Measurements from ENCODE around the gene AXIN1.

- TF ChIP-seq YY1 (IDR thresholded peaks at IDR 0.05; ENCODE audit: low read depth) (no peak), TAF1 (IDR thresholded peaks at IDR 0.05; ENCODE audit: low read depth) (no peak), EP300 (IDR thresholded peaks at IDR 0.05; ENCODE audit: borderline replicate concordance) (no peak), TCF12 (IDR thresholded peaks at IDR 0.05; ENCODE audit: low read depth) (no peak), FOXM1 (IDR thresholded peaks at IDR 0.05; ENCODE audit: borderline replicate concordance, low read depth) (no peak), TEAD4 (IDR thresholded peaks at IDR 0.05) (no peak), CREB1 (IDR thresholded peaks at IDR 0.05; ENCODE audit: low read depth) (no peak), EGR1 (IDR thresholded peaks at IDR 0.05) (no peak)
- TF ChIP-seq, protein P1, sequence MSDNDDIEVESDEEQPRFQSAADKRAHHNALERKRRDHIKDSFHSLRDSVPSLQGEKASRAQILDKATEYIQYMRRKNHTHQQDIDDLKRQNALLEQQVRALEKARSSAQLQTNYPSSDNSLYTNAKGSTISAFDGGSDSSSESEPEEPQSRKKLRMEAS (IDR thresholded peaks at IDR 0.05), result no peak
Measured at GRCh38 chr16:361872-362701, 9.6 kb upstream of the AXIN1 start.

All from Ishikawa (cell line).